GM19455 (cell line): Measurements from ENCODE around the gene FBXO8.
A peak's percentile ranks its signal among the peaks of the same experiment; 100 is the strongest.
"Not testable (repeated sequence)": the region's sequence is repeated elsewhere in the genome, so short reads cannot be mapped to it uniquely, and the experiment has no call there.

Source experiments
- ATAC-seq: cut with Tn5 transposase; IDR thresholded peaks from one replicate; pipeline ENCODE4 v1.9.1; 2021; ENCODE audit not compliant: unreplicated experiment

FBXO8 gene, protein sequence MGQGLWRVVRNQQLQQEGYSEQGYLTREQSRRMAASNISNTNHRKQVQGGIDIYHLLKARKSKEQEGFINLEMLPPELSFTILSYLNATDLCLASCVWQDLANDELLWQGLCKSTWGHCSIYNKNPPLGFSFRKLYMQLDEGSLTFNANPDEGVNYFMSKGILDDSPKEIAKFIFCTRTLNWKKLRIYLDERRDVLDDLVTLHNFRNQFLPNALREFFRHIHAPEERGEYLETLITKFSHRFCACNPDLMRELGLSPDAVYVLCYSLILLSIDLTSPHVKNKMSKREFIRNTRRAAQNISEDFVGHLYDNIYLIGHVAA

DNA sequence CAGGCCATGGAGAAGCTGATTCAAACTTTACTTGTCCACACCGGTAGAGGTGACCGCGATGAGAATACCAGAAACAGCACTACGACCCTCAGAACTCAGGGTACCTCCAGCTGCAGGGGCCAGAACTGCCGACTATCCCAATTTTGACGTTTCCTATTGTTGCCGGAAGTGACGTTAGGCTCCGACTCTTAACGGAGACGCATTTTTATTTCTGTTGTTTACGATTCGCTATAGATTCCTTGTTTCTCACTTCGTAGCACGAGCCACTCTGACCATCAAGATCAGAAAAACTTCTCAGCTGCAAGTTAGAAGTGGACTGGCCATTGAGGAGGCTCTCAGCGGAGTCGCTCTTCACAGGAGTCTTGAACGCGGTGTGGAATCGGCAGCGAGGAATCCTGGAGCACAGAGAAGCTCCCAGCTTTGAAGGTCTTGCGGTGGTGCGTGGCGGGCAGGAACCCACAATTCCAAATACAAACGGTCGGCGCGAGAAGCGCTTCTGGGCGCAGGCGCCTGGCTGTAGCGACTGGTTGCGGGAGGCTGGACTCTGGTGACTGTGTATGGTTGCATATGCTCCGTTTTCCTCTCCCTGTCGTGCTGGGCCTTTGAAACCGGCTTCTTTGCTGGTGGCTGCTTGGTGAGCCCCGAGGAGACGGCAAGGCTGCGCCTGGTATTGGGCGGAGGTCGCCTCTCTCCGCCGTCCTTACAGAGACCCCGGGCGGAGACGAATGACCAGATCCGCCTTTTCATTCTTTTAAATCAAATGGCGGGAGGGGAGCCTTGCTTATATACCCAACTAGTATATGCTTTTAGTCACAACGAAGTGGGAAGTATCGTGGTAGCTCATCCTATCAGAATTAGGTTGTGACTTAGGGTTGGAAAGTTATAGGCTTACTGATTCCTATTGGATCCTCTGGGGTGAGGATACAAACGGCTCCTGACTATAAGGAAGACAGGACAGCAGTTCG lies at the start of gene FBXO8, which contains the start of gene CEP44:
FBXO8 (minus strand) TSS at position 161 of the 965 bp plus-strand sequence. CDS start 20,575 bp downstream, outside the sequence.
CEP44 (plus strand) TSS at position 405 of the 965 bp plus-strand sequence. CDS start 15,211 bp downstream, outside the sequence.
- peak; percentile 70 for ATAC-seq

- no peak for ATAC-seq
Observed at GRCh38 chr4:174332741-174333493, 49.5 kb upstream of the FBXO8 start.

DNA sequence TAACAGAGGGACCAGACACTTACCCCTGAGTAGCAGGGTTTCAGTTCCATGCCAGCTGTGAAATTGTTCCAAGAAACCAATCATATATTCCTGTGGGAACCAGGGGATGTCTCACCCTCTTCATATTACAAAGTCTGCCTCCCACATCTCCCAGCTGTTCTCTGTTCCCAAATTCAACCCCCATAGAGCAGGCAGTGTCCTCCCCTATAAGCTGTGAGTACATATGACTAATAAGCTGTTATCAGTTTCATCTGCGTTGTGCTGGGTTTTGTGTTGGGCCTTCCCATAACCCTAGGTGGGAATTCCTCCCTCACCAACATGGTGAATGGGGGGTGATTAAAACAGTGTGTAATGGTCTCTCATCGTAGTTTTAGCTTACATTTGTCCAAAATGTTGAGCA lies 41.3 kb upstream of the FBXO8 start:
- no peak for ATAC-seq

GRCh38 chr4:174324236-174324635 lies 40.8 kb upstream of the FBXO8 start:
- no peak for ATAC-seq

GRCh38 chr4:174320494-174321199 lies 37.2 kb upstream of the FBXO8 start:
- no peak for ATAC-seq

DNA sequence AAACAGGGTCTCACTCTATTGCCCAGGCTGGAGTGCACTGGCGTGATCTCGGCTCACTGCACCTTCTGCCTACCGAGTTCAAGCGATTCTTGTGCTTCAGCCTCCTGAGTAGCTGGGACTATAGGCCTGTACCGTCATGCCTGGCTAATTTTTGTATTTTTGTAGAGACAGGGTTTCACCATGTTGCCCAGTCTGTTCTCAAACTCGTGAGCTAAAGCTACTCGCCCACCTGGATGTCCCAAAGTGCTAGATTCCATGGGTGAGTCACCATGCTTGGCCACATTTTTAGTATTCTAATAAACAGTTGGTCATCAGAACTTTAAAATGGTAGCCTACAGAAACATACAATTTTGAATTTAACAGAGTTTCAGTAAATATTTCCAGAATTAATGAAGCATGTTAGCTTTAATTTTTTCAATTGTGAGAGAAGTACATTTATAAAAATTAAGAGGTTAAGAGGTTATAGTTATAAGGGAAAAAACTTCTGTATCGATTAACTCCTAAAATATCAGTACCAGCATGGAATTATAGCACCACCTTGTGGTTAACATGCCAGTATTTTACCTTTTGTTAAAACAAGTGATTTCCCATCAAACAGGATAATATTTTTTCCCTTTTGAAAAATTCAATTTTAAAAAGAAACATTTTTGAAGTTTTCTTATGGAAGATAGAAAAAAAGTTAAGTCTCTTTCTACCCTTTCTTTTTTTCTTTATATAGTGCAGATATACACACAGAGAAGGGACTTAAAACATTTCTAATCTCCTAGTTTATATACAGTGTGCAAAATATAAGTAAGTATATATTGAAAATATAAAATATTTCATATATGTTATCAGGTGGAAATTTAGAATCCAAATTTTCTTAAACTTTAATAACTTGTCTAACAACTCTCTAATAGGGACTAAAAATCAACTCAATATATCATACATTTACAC lies 35.6 kb upstream of the FBXO8 start:
- no peak for ATAC-seq

DNA sequence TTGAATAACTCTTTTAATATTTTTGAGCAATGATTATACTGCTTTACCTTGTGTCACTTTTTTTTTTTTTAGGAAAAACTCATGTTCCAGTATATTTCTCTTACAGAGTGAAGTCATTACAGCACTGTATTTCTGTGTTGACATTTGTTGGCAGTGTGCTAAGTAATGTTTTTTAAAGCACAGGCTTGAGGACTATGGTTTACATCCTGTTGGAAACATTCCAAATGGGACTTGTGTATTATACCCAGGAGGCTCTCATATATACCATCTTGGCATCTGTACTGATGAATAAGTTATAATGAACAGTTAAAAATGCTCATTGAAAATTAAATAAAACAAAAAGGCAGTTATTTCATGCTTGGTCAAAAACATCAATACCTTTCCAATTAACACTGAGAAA lies 34.1 kb upstream of the FBXO8 start:
- ATAC-seq: no peak

- no peak for ATAC-seq
Observed at GRCh38 chr4:174316954-174317353, 33.5 kb upstream of the FBXO8 start.

DNA sequence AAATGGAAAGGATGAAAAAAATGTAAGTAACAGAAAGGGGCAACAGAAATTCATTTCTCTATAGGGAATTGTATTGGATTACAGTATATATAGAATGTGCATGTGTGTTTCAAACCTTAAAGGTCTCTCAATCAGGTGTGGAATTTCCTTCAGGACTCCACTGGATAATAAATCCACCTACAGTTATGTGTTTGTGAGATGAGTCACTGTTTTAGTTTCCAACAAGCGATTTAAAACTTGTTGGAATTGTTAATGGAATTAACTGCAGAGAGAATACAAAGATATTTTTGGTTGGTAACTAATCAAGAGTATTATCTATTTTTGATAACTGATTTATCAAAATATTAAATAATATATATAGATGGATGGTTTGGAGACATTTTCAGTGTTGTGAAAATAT lies 33.1 kb upstream of the FBXO8 start:
- ATAC-seq: no peak

DNA sequence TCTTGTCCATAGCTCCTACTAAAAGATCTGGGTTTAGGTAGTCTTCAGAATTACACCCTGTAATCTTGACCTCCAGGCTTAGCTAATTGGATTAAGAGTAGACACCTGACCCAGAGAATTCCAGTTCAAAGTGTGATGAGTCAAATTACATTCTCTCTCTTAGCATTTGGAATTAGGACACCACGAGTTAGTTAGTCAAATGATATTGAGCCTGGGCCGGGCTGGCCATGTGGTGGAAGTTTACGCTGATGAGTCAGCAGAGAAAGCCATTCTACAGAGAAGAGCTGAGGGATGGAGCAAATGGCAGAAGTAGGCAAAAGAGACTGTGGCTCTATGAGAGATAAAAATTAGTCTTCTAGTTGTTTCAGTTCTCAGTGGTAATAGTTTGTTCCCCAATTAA lies 31.3 kb upstream of the FBXO8 start:
- ATAC-seq: no peak

GRCh38 chr4:174314274-174314673 lies 30.8 kb upstream of the FBXO8 start:
- no peak for ATAC-seq

- ATAC-seq: no peak
Observed at GRCh38 chr4:174312993-174313392, 29.5 kb upstream of the FBXO8 start.

DNA sequence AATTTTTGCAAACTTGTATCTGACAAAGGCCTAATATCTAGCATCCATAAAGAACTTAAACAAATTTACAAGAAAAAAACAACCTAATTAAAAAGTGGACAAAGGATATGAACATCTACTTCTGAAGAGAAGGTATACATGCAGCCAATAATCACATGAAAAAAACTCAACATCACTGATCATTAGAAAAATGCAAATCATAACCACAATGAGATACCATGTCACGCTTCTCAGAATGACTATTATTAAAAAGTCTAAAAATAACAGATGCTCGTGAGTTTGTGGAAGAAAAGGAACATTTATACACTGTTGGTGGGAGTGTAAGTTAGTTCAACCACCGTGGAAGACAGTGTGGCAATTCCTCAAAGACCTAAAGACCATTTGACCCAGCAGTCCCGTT lies 24.2 kb upstream of the FBXO8 start:
- ATAC-seq: no peak

DNA sequence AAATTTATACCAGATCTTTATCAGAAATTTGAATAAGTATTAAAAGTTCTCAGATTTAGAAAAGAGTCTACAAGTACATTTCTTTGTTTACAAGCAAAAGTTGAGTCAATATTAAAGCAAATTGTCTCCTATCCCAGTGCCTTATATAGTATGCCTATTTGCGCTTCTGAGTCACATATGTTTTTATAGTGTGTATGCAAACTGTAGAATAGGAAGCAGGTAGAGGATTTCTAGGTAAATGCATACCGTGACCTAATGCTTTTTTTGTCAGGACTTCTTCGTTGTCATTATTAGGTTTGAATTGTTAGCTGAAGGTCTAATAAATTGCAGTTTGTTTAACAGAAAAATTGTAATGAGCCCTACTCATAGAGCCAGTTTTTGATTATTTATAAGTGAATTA lies 22.5 kb upstream of the FBXO8 start:
- no peak for ATAC-seq

DNA sequence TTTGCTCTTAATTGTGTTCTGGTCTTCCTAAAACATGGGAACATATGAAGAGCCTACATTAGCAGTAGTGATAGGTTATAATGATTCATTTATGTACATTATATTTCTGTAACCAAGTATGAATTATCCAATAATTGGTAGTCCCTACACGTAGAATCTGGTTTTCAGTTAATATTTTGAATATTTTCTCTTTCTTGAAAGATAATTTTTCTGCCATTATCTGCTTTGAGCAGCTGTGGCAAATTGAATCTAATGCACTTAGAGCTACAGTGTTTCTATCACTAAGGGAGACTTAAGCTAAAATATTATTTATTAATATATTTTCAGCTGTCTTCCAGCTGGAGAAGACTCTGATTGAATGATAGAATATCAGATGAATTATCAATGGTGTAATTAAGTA lies 21.2 kb upstream of the FBXO8 start:
- no peak for ATAC-seq

GRCh38 chr4:174303687-174304086 lies 20.2 kb upstream of the FBXO8 start:
- ATAC-seq: no peak

DNA sequence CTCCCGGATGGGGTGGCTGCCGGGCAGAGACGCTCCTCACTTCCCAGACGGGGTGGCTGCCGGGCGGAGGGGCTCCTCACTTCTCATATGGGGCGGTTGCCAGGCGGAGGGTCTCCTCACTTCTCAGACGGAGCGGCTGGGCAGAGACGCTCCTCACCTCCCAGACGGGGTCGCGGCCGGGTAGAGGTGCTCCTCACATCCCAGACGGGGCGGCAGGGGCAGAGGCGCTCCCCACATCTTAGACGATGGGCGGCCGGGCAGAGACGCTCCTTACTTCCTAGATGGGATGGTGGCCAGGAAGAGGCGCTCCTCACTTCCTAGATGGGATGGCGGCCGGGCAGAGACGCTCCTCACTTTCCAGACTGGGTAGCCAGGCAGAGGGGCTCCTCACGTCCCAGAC lies 11.7 kb upstream of the FBXO8 start:
- not testable (repeated sequence) for ATAC-seq

DNA sequence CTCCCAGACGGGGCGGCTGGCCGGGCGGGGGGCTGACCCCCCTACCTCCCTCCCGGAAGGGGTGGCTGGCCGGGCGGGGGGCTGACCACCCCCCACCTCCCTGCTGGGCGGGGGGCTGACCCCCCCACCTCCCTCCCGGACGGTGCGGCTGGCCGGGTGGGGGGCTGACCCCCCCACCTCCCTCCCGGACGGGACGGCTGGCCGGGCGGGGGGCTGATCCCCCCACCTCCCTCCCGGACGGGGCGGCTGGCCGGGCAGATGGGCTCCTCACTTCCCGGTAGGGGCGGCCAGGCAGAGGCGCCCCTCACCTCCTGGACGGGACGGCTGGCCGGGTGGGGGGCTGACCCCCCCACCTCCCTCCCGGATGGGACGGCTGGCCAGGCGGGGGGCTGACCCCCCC lies 11.2 kb upstream of the FBXO8 start:
- ATAC-seq: not testable (repeated sequence)

DNA sequence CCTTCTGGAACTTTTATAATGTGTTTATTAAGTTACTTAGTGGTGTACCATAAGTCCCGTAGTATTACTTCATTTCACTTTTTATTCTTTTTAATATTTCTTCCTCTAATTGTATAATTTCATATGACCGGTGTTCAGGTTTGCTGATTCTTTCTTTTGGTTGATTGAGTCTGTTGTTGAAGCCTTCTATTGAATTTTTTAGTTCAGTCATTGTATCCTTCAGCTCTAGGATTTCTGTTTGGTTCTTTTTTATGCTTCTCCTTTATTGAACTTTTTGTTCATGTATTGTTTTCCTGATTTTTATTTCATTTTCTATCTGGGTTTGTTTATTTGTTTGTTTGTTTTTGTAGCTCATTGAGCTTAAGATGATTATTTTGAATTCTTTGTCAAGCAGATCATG lies 9.0 kb upstream of the FBXO8 start:
- ATAC-seq: no peak
